Spleen (tissue), 7 donors: Measurements from ENCODE around the gene MYDGF.

ENCODE experiments used
- CTCF ChIP-seq, 11 experiments: fragments of 200-600 bp in 7 of 11; fragments of 450-650 bp in 4 of 11; sonication (generic) in 4 of 11; IDR thresholded peaks in 8 of 11; conservative IDR thresholded peaks in 3 of 11; 1 replicate in 7 of 11; 2 replicates in 4 of 11; pipeline versions ENCODE4 v1.4.0 to v1.8.0; 2016 to 2021; ENCODE audit warnings: antibody characterized with exemption in 11 of 11, inconsistent platforms in 4 of 11, mild to moderate bottlenecking in 1 of 11
- POLR2A ChIP-seq, 3 donors: fragments of 450-650 bp; IDR thresholded peaks; one replicate each; pipeline ENCODE4 v1.5.1; 2017; ENCODE audit warnings: antibody characterized with exemption in 3 of 3, mild to moderate bottlenecking in 1 of 3
- POLR2AphosphoS5 ChIP-seq, 3 donors: sonication (generic); formaldehyde crosslinking; IDR thresholded peaks; one replicate each; pipeline ENCODE4 v1.5.1; 2017; ENCODE audit warnings: antibody characterized with exemption in 3 of 3
- donor health status: DM: no; HTN: no; CAD: no; lungs with moderate emphysema.
- donor health status: DM: no; HTN: no; CAD: no.
- donor health status: DM: no; HTN: no; CAD: no.

GRCh38 chr19:4699826-4700692 is 29.9 kb upstream of the MYDGF start:
- no peak for TF ChIP-seq POLR2A (IDR thresholded peaks at IDR 0.05)
- TF ChIP-seq POLR2AphosphoS5 (IDR thresholded peaks at IDR 0.05) = peak in 1 of 3 donors; percentile 66
- no peak for TF ChIP-seq CTCF (IDR thresholded peaks at IDR 0.05 in 8 of 11, conservative IDR thresholded peaks at IDR 0.05 in 3 of 11)
